ENCODE results near the gene SPEM3. TPM values are rescaled to one million over a fixed set of nuclear protein-coding genes. Genes with fewer than 3 reads are reported as not detected.
A peak's percentile ranks its signal among the peaks of the same experiment; 100 is the strongest.

Gene SPEM3
- polyA plus RNA-seq, 3 donors: not detected

DNA sequence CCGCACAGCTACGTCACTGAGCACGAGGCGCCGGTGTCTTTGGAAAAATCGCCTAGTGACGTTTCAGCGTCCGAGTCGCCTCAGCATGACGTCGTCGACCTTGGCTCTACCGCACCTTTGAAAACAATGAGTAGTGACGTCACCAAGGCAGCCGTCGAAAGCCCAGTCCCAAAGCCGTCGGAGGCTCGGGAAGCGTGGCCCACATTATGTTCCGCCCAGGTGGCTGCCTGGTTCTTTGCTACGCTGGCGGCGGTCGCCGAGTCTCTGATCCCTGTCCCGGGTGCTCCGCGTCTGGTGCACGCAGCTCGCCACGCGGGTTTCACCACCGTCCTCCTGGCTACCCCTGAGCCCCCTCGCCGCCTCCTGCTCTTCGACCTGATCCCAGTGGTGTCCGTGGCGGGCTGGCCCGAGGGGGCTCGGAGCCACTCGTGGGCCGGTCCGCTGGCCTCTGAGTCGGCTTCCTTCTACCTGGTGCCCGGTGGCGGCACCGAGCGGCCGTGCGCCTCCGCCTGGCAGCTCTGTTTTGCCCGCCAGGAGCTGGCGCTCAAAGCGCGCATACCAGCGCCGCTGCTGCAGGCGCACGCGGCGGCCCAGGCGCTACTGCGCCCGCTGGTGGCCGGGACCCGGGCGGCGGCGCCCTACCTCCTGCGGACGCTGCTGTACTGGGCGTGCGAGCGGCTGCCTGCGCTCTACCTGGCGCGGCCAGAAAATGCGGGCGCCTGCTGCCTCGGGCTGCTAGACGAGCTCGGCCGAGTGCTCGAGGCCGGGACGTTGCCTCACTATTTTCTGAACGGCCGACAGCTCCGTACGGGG is 8.1 kb downstream of the SPEM3 start:
- H2AFZ ChIP-seq (ENCODE audit: insufficient read depth, low read depth, low read length, poor library complexity, severe bottlenecking): peak overlapping the region; percentile 82
- H3K9me3 ChIP-seq (replicated peaks in 1 of 2; ENCODE audit: control insufficient read depth in 1 of 2, insufficient read depth in 1 of 2, low read length in 2 of 2): peaks cover 0 to 18% of the 10 kb centered on the region in 2 donors
- H3K9ac ChIP-seq (ENCODE audit: insufficient read depth, low read length, poor library complexity, severe bottlenecking): peak overlapping the region; percentile 71
- H3K4me2 ChIP-seq (replicated peaks; ENCODE audit: extremely low read depth, low read length, poor library complexity, severe bottlenecking): peak overlapping the region; percentile 99
- Mint-ChIP-seq H3K4me1 (peaks cover 51% of the 10 kb centered on the region), H3K4me3 (peak overlapping the region; percentile 86 to 94), H3K27ac (peak overlapping the region; percentile 84 to 97 (median 93)), H3K36me3 (peaks cover 10 to 12% of the 10 kb centered on the region in 2 donors), H3K9me3 (peaks cover 0 to 15% (median 8%) of the 10 kb centered on the region in 7 donors), H3K27me3 (ENCODE audit: low read depth in 3 of 3) (peaks cover 37 to 46% (median 39%) of the 10 kb centered on the region in 3 donors)
- WGBS (ENCODE audit: insufficient coverage): 19% methylated on average over 92 of the region's 92 CpGs
- peaks cover 54 to 58% of the 10 kb centered on the region in 2 donors for H3K4me1 ChIP-seq (ENCODE audit: control insufficient read depth in 1 of 2, insufficient read depth in 2 of 2, low read length in 2 of 2)
- peaks cover 29% of the 10 kb centered on the region for H4K20me1 ChIP-seq (ENCODE audit: insufficient read depth, low read length)
- peaks cover 8% of the 10 kb centered on the region for H3K79me2 ChIP-seq (ENCODE audit: insufficient read depth, low read length)
- H3K27me3 ChIP-seq (ENCODE audit: control insufficient read depth in 2 of 2, insufficient read depth in 2 of 2, low read length in 2 of 2): peaks cover 23 to 34% of the 10 kb centered on the region in 2 donors
- H3K36me3 ChIP-seq (replicated peaks in 1 of 2; ENCODE audit: control insufficient read depth in 1 of 2, insufficient read depth in 2 of 2, low read length in 2 of 2): no peaks in the 10 kb centered on the region
- intact Hi-C loops (cut with micrococcal nuclease): loop anchor here (1.0 to 10.0 kb wide), 6 partner anchors 32 to 248 kb away; partner anchors contain the start of genes SENP3 (in 2 of the 2), MPDU1 (in 1 of the 2), POLR2A (in 1 of the 2) and TMEM256 (in 1 of the 2)
- peak; percentile 72 to 83 (median 78) for DNase-seq
- peak overlapping the region; percentile 79 to 89 for H3K27ac ChIP-seq (ENCODE audit: low read depth in 1 of 2, low read length in 2 of 2)
- peak overlapping the region; percentile 77 to 95 (median 86) for H3K4me3 ChIP-seq (replicated peaks in 1 of 3; ENCODE audit: low read depth in 2 of 3, low read length in 3 of 3)
- TF ChIP-seq, protein P1, sequence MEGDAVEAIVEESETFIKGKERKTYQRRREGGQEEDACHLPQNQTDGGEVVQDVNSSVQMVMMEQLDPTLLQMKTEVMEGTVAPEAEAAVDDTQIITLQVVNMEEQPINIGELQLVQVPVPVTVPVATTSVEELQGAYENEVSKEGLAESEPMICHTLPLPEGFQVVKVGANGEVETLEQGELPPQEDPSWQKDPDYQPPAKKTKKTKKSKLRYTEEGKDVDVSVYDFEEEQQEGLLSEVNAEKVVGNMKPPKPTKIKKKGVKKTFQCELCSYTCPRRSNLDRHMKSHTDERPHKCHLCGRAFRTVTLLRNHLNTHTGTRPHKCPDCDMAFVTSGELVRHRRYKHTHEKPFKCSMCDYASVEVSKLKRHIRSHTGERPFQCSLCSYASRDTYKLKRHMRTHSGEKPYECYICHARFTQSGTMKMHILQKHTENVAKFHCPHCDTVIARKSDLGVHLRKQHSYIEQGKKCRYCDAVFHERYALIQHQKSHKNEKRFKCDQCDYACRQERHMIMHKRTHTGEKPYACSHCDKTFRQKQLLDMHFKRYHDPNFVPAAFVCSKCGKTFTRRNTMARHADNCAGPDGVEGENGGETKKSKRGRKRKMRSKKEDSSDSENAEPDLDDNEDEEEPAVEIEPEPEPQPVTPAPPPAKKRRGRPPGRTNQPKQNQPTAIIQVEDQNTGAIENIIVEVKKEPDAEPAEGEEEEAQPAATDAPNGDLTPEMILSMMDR (IDR thresholded peaks at IDR 0.05): peak; percentile 83

DNA sequence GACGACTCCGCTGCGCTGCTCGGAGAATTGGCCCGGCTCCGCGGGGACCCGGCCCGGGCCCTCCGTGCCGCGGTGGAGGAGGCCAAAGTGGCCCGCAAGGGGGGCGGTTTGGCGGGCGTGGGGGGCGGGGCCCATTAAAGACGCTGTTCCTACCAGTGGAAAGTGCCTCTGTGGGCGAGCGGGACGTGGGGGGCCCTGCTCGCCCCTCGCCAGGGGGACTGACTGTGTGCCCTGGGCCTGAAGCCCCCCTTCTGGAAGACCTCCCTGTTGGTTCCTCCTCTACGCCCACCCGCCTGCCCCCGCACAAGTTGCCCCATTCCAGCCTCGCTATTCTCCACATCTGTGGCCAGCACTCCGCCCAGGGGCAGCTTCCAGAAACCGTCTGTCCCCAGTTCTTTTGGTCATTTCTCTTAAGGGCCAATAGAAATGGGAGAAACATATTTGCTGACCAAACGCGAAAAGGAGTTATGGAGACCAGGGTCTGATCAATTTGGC is 8.8 kb downstream of the SPEM3 start:
- H3K9ac ChIP-seq (ENCODE audit: insufficient read depth, low read length, poor library complexity, severe bottlenecking): peak overlapping the region; percentile 21
- H3K4me1 Mint-ChIP-seq: peaks cover 51% of the 10 kb centered on the region
- H3K36me3 ChIP-seq (replicated peaks in 1 of 2; ENCODE audit: control insufficient read depth in 1 of 2, insufficient read depth in 2 of 2, low read length in 2 of 2): no peaks in the 10 kb centered on the region
- H3K27me3 ChIP-seq (ENCODE audit: control insufficient read depth in 2 of 2, insufficient read depth in 2 of 2, low read length in 2 of 2): peaks cover 23 to 40% of the 10 kb centered on the region in 2 donors
- peak overlapping the region in 2 of 3 experiments; percentile 10 to 95 for H3K4me3 ChIP-seq (replicated peaks in 1 of 3; ENCODE audit: low read depth in 2 of 3, low read length in 3 of 3)
- DNase-seq: no peak
- peaks cover 29% of the 10 kb centered on the region for H4K20me1 ChIP-seq (ENCODE audit: insufficient read depth, low read length)
- TF ChIP-seq, protein P1 (IDR thresholded peaks at IDR 0.05): no peak
- H3K27ac Mint-ChIP-seq: no peak overlapping the region
- intact Hi-C loops (cut with micrococcal nuclease): loop anchor here (2.0 to 10.0 kb wide), 5 partner anchors 47 to 247 kb away; partner anchors contain the start of genes SENP3 (in 2 of the 2), MPDU1 (in 1 of the 2), POLR2A (in 1 of the 2) and TP53 (in 1 of the 2)
- H3K9me3 ChIP-seq (replicated peaks in 1 of 2; ENCODE audit: control insufficient read depth in 1 of 2, insufficient read depth in 1 of 2, low read length in 2 of 2): peaks cover 0 to 18% of the 10 kb centered on the region in 2 donors
- H3K4me2 ChIP-seq (replicated peaks; ENCODE audit: extremely low read depth, low read length, poor library complexity, severe bottlenecking): peak overlapping the region; percentile 99
- H3K4me3 Mint-ChIP-seq: peak overlapping the region; percentile 69 to 91
- WGBS (ENCODE audit: insufficient coverage): 30% methylated on average over 26 of the region's 31 CpGs
- H3K36me3 Mint-ChIP-seq: peaks cover 10 to 16% of the 10 kb centered on the region in 2 donors
- H3K27ac ChIP-seq (ENCODE audit: low read depth in 1 of 2, low read length in 2 of 2): no peak overlapping the region
- H3K9me3 Mint-ChIP-seq: peaks cover 0 to 17% (median 8%) of the 10 kb centered on the region in 7 donors
- peaks cover 54 to 58% of the 10 kb centered on the region in 2 donors for H3K4me1 ChIP-seq (ENCODE audit: control insufficient read depth in 1 of 2, insufficient read depth in 2 of 2, low read length in 2 of 2)
- peaks cover 43 to 53% (median 44%) of the 10 kb centered on the region in 3 donors for H3K27me3 Mint-ChIP-seq (ENCODE audit: low read depth in 3 of 3)
- peak overlapping the region; percentile 82 for H2AFZ ChIP-seq (ENCODE audit: insufficient read depth, low read depth, low read length, poor library complexity, severe bottlenecking)
- peaks cover 8% of the 10 kb centered on the region for H3K79me2 ChIP-seq (ENCODE audit: insufficient read depth, low read length)
